ACHN (cell line): Measurements from ENCODE around the gene SMOC2.

ENCODE experiments used
- DNase-seq: peaks from one replicate; pipeline ENCODE4 v3.0.0-alpha.2; 2015
- in situ Hi-C: cut with HindIII; loops from 2 replicates; pipeline ENCODE4 v1.10.0; 2017; ENCODE audit warnings: low sequenced_read_pairs, low pct_ligation_motif_present, low pct_unique_long_range_greater_than_20kb

SMOC2 gene

GRCh38 chr6:168464546-168464945, 23.6 kb downstream of the SMOC2 start:
- no peak for DNase-seq
- in situ Hi-C loops: no loop called here

GRCh38 chr6:168468045-168468444, 27.1 kb downstream of the SMOC2 start:
- in situ Hi-C loops: no loop called here
- DNase-seq: no peak

- in situ Hi-C loops: no loop called here
Observed at GRCh38 chr6:168469521-168469920, 28.5 kb downstream of the SMOC2 start.

GRCh38 chr6:168469926-168470325, 28.9 kb downstream of the SMOC2 start:
- in situ Hi-C loops: no loop called here
- DNase-seq: no peak

More at GRCh38 chr6:168469521-168469920, 28.5 kb downstream of the SMOC2 start:
- no peak for DNase-seq

GRCh38 chr6:168472363-168472762, 31.4 kb downstream of the SMOC2 start:
- in situ Hi-C loops: no loop called here
- no peak for DNase-seq

GRCh38 chr6:168473197-168473596, 32.2 kb downstream of the SMOC2 start:
- no peak for DNase-seq
- in situ Hi-C loops: no loop called here

GRCh38 chr6:168475188-168476013, 34.4 kb downstream of the SMOC2 start:
- in situ Hi-C loops: no loop called here
- DNase-seq: no peak

- no peak for DNase-seq
Observed at GRCh38 chr6:168479421-168479820, 38.4 kb downstream of the SMOC2 start.

GRCh38 chr6:168480481-168480880, 39.5 kb downstream of the SMOC2 start:
- no peak for DNase-seq
- in situ Hi-C loops: no loop called here

More at GRCh38 chr6:168479421-168479820, 38.4 kb downstream of the SMOC2 start:
- in situ Hi-C loops: no loop called here

GRCh38 chr6:168485818-168486217, 44.8 kb downstream of the SMOC2 start:
- no peak for DNase-seq
- in situ Hi-C loops: no loop called here

GRCh38 chr6:168490757-168491156, 49.8 kb downstream of the SMOC2 start:
- no peak for DNase-seq
- in situ Hi-C loops: no loop called here

GRCh38 chr6:168493976-168494375, 53.0 kb downstream of the SMOC2 start:
- in situ Hi-C loops: no loop called here

GRCh38 chr6:168494726-168495125, 53.7 kb downstream of the SMOC2 start:
- in situ Hi-C loops: no loop called here

More at GRCh38 chr6:168493976-168494375, 53.0 kb downstream of the SMOC2 start:
- no peak for DNase-seq

GRCh38 chr6:168495133-168495532, 54.1 kb downstream of the SMOC2 start:
- in situ Hi-C loops: no loop called here
- DNase-seq: no peak

More at GRCh38 chr6:168494726-168495125, 53.7 kb downstream of the SMOC2 start:
- DNase-seq: no peak

GRCh38 chr6:168495636-168496035, 54.7 kb downstream of the SMOC2 start:
- in situ Hi-C loops: no loop called here

GRCh38 chr6:168496139-168496996, 55.4 kb downstream of the SMOC2 start:
- no peak for DNase-seq
- in situ Hi-C loops: no loop called here

More at GRCh38 chr6:168495636-168496035, 54.7 kb downstream of the SMOC2 start:
- DNase-seq: no peak

GRCh38 chr6:168496997-168497331, 56.0 kb downstream of the SMOC2 start:
- in situ Hi-C loops: no loop called here
- DNase-seq: no peak

- no peak for DNase-seq
- in situ Hi-C loops: no loop called here
Observed at GRCh38 chr6:168497381-168497780, 56.4 kb downstream of the SMOC2 start.

GRCh38 chr6:168498161-168498843, 57.3 kb downstream of the SMOC2 start:
- no peak for DNase-seq
- in situ Hi-C loops: no loop called here
